ENCODE data around the gene KRT26.

The KRT26 gene

DNA sequence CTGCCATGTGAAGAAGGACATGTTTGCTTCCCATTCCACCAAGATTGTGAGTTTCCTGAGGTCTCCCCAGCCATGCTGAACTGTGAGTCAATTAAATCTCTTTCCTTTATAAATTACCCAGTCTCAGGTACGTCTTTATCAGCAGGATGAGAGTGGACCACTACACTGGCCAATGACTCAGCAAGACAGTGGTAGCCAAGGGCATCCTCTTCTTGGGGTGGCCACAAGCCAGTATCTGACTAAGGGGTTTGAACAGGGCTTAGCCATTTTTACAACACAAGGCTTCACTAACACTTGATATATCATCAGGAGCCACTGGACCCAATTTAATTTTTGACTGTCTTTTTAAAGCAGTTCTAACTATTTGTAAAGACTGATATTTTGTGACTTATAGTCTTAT is 47.3 kb downstream of the KRT26 start:
- DNase-seq, result no peak

DNA sequence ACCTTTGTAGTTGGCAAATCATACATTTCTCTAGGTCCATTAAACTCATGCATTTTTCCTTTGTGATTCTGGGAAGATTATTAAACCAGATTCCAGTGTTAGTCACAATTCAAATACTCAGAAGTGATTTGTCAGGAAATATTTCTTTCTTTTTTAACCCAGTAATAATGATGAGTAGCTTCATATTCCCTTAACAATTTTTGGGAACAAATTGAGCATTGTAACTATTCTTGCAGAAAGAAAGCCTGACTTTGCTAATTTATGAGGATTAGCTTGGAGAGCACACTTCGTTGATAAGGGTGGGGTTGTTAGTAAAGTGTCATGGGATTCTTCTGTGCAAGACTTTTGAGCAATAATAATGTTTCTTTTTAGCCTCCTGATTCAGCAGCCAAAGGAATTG is 49.8 kb downstream of the KRT26 start:
- DNase-seq, result no peak

GRCh38 chr17:40720899-40721298 is 51.1 kb downstream of the KRT26 start:
- no peak for DNase-seq

DNA sequence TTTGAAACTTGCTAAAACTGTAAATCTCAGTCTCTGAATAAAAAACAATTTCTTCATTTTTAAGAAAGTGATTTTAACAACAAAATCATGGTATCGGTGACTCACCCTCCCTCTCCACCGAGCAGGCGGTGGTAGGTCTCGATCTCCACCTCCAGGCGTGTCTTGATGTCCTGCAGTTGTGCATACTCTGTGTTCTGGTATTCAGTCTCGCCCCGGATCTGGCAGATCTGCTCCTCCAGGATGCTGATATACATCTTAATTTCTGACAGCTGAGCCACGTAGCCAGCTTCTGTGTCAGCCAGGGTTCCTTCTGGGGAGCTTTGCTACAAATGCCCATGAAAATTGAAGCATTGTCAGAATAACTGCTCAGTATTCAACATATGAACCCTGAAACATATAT is 53.1 kb downstream of the KRT26 start:
- DNase-seq, result no peak

- no peak for DNase-seq
Measured at GRCh38 chr17:40717776-40718175, 54.2 kb downstream of the KRT26 start.
